GM21360 (cell line): ENCODE results near the gene ATPAF1.

Experiments used
- ATAC-seq: cut with Tn5 transposase; IDR thresholded peaks from one replicate; pipeline ENCODE4 v1.9.1; 2021; ENCODE audit warnings: mild to moderate bottlenecking, moderate library complexity; ENCODE audit not compliant: unreplicated experiment

The ATPAF1 gene

GRCh38 chr1:46617108-46617800 is 50.9 kb downstream of the ATPAF1 start:
- peak; percentile 3 for ATAC-seq

GRCh38 chr1:46616277-46617107 is 51.7 kb downstream of the ATPAF1 start, which contains the start of gene MOB3C:
TSS of gene MOB3C (minus strand) at chr1:46616811. CDS start at chr1:46613321, 3,490 bp downstream.
- ATAC-seq = peak; percentile 50

GRCh38 chr1:46615735-46616134 is 52.4 kb downstream of the ATPAF1 start:
- no peak for ATAC-seq

- no peak for ATAC-seq
Observed at GRCh38 chr1:46615088-46615487, 53.1 kb downstream of the ATPAF1 start.

GRCh38 chr1:46614604-46614984 is 53.6 kb downstream of the ATPAF1 start:
- no peak for ATAC-seq

GRCh38 chr1:46613661-46614603 is 54.2 kb downstream of the ATPAF1 start:
- peak; percentile 55 for ATAC-seq

GRCh38 chr1:46612937-46613660 is 55.1 kb downstream of the ATPAF1 start:
- ATAC-seq = no peak

- no peak for ATAC-seq
Observed at GRCh38 chr1:46611691-46612221, 56.4 kb downstream of the ATPAF1 start.

- ATAC-seq = no peak
Observed at GRCh38 chr1:46607345-46608130, 60.6 kb downstream of the ATPAF1 start.

- ATAC-seq = no peak
Observed at GRCh38 chr1:46606255-46606965, 61.8 kb downstream of the ATPAF1 start.

- ATAC-seq = no peak
Observed at GRCh38 chr1:46605232-46605631, 62.9 kb downstream of the ATPAF1 start.

GRCh38 chr1:46603858-46604549 is 64.2 kb downstream of the ATPAF1 start, which contains the start of gene MKNK1:
TSS of gene MKNK1 (minus strand) at chr1:46604268. CDS start at chr1:46583327, 20,941 bp downstream.
- ATAC-seq = peak; percentile 93

- no peak for ATAC-seq
Observed at GRCh38 chr1:46603481-46603857, 64.7 kb downstream of the ATPAF1 start.

GRCh38 chr1:46601257-46602007 is 66.7 kb downstream of the ATPAF1 start:
- ATAC-seq = no peak

- ATAC-seq = no peak
Observed at GRCh38 chr1:46599059-46599970, 68.8 kb downstream of the ATPAF1 start.

- no peak for ATAC-seq
Observed at GRCh38 chr1:46596846-46597245, 71.3 kb downstream of the ATPAF1 start.
